ENCODE results near the gene CCDC27.

DNA sequence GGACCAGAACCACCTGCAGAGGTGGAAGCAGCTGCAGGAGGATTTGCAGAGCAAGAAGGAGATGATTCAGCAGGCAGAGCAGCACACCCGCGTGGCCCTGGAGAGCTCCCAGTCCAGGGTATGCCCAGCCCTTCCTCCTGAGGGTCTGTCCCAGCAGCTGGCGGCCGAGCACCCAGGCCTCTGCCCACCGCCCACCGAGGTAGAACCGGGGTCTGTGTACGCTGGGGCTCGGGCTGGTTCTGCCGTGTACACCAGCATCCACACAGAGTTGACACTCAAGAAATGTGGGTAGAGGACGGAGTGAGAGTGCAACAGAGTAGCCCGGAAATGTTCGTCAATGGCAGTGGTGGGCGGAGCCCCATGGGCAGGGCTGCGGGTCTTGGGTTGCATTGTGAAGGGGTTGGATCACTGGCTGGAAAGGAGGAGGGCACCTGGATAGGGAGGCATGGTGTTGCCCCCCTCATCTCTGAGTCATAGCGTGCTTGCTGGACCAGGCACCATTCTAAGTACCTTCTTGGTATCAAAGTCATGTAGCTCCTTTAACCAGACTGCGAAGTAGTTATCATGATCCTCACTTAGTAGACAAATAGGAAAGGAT is 15.2 kb downstream of the CCDC27 start:
- TF ChIP-seq, protein P1, sequence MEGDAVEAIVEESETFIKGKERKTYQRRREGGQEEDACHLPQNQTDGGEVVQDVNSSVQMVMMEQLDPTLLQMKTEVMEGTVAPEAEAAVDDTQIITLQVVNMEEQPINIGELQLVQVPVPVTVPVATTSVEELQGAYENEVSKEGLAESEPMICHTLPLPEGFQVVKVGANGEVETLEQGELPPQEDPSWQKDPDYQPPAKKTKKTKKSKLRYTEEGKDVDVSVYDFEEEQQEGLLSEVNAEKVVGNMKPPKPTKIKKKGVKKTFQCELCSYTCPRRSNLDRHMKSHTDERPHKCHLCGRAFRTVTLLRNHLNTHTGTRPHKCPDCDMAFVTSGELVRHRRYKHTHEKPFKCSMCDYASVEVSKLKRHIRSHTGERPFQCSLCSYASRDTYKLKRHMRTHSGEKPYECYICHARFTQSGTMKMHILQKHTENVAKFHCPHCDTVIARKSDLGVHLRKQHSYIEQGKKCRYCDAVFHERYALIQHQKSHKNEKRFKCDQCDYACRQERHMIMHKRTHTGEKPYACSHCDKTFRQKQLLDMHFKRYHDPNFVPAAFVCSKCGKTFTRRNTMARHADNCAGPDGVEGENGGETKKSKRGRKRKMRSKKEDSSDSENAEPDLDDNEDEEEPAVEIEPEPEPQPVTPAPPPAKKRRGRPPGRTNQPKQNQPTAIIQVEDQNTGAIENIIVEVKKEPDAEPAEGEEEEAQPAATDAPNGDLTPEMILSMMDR (conservative IDR thresholded peaks at IDR 0.05), result no peak
- TF ChIP-seq EZH2 (IDR thresholded peaks at IDR 0.05; ENCODE audit: low read depth), result no peak

All from PC-9 (cell line).